ENCODE data around the gene ZNF407. TPM values are rescaled to one million over a fixed set of nuclear protein-coding genes. Genes with fewer than 3 reads are reported as not detected.
A peak's percentile ranks its signal among the peaks of the same experiment; 100 is the strongest.

The ZNF407 gene
- polyA plus RNA-seq, 1 experiment = 2.8 TPM

DNA sequence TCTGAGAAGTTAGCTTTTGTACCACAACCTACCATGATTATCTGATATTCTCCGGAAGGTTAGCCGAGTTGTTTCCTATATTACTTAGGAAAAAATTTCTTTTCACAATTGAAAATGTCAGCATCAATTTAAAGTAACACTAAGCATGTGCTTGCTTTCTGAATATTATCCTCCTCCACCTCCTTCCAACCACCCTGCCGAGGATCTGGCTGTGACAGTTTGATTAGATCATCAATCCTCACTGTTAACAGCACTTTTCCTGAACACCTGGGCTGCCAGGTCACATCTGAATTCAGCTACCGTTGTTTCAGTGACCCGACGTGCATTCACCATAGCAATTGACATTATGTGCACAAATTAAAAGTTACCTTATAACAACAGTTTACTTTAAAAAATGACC is 207.0 kb downstream of the ZNF407 start:
- ChIA-PET CTCF (no interaction called here), POLR2A (no interaction called here)
- no peak for DNase-seq (ENCODE audit: low read depth)
- H3K4me3 ChIP-seq (ENCODE audit: low read depth, low read length) = no peak overlapping the region
- H3K36me3 ChIP-seq (ENCODE audit: control insufficient read depth, insufficient read depth, low read length) = no peaks in the 10 kb centered on the region
- no peaks in the 10 kb centered on the region for H3K27me3 ChIP-seq (ENCODE audit: control insufficient read depth, insufficient read depth, low read length)
- no peak for TF ChIP-seq CTCF (IDR thresholded peaks at IDR 0.05; ENCODE audit: insufficient read depth, low read depth, low read length)

DNA sequence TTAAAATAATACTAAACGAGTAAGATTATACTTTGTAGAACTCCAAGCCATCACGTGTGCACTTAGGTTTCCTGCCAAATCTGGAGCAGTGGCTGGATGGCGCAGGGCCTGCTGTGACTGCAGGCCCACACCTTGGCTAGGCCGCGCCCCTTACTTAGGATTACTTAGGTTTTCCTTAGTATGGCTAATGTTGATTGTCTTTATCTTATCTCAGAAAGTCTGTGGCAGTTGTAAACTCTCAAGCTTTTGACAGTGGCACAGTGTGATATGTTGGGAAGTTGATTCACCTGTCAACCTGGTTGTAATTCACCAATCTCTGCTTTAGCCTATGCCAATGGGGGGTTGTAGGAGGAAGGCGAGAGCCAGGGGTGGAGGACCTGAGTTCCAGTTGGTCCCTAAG is 208.4 kb downstream of the ZNF407 start:
- ChIA-PET POLR2A (no interaction called here), CTCF (interaction anchor here (1.1 kb wide), 1 partner anchor 109 kb away, joined by 3 read pairs; no protein-coding TSS in a partner anchor)
- H3K36me3 ChIP-seq (ENCODE audit: control insufficient read depth, insufficient read depth, low read length) = no peaks in the 10 kb centered on the region
- TF ChIP-seq CTCF (IDR thresholded peaks at IDR 0.05; ENCODE audit: insufficient read depth, low read depth, low read length) = no peak
- no peak for DNase-seq (ENCODE audit: low read depth)
- no peak overlapping the region for H3K4me3 ChIP-seq (ENCODE audit: low read depth, low read length)
- no peaks in the 10 kb centered on the region for H3K27me3 ChIP-seq (ENCODE audit: control insufficient read depth, insufficient read depth, low read length)

DNA sequence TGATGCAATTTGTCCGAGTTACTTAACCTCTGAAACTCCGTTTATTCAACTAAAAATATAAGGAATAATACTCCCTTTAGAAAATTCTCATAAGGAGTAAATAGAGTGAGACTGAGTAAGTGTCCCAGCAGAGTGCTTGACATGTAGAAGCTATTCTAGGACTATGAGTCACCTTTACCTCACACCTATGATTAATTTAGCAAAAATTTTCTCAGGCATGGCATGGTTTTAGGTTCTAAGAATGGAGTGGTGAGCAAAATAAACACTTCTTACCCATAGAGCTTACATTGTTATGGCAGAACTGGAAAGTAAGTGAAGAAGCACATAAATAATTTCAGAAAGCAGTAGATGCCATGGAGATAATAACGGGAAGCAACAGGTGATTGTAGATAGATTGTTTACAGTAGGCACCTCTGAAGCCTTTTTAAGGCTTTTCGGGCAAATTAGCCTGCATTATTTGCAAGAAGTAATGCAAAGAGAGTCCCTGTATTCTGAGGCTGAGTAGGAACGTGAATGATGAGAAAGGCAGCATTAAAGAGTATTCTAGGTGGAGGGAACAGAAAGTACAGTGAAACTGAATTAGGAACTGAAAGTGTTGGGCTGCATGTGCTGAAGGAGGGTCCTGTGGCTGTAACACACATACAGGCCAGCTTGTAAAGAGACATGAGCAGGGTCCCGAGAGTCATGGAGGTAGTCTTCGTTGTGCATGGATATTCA is 209.2 kb downstream of the ZNF407 start:
- no peak for TF ChIP-seq CTCF (IDR thresholded peaks at IDR 0.05; ENCODE audit: insufficient read depth, low read depth, low read length)
- ChIA-PET CTCF (interaction anchor here (0.6 to 1.1 kb wide), 3 partner anchors 110 to 1088 kb away, joined by 3 read pairs; no protein-coding TSS in a partner anchor), POLR2A (no interaction called here)
- no peaks in the 10 kb centered on the region for H3K27me3 ChIP-seq (ENCODE audit: control insufficient read depth, insufficient read depth, low read length)
- H3K36me3 ChIP-seq (ENCODE audit: control insufficient read depth, insufficient read depth, low read length) = no peaks in the 10 kb centered on the region
- DNase-seq (ENCODE audit: low read depth) = peak; percentile 52
- no peak overlapping the region for H3K4me3 ChIP-seq (ENCODE audit: low read depth, low read length)

GRCh38 chr18:74817576-74817975 is 219.9 kb downstream of the ZNF407 start:
- Histone ChIP-seq H3K27me3 (ENCODE audit: control insufficient read depth, insufficient read depth, low read length) (no peaks in the 10 kb centered on the region), H3K4me3 (ENCODE audit: low read depth, low read length) (no peak overlapping the region), H3K36me3 (ENCODE audit: control insufficient read depth, insufficient read depth, low read length) (no peaks in the 10 kb centered on the region)
- TF ChIP-seq CTCF (IDR thresholded peaks at IDR 0.05; ENCODE audit: insufficient read depth, low read depth, low read length) = no peak
- no peak for DNase-seq (ENCODE audit: low read depth)
- ChIA-PET POLR2A (no interaction called here), CTCF (interaction anchor here (1.2 kb wide), 1 partner anchor 21 kb away, joined by 3 read pairs; no protein-coding TSS in a partner anchor)

- CTCF ChIA-PET = interaction anchor here (1.3 kb wide), 1 partner anchor 37 kb away, joined by 4 read pairs; no protein-coding TSS in a partner anchor
These were observed 221.0 kb downstream of the ZNF407 start for GRCh38 chr18:74818516-74819175.

More at GRCh38 chr18:74818516-74819175, 221.0 kb downstream of the ZNF407 start:
- Histone ChIP-seq H3K4me3 (ENCODE audit: low read depth, low read length) (no peak overlapping the region), H3K36me3 (ENCODE audit: control insufficient read depth, insufficient read depth, low read length) (no peaks in the 10 kb centered on the region), H3K27me3 (ENCODE audit: control insufficient read depth, insufficient read depth, low read length) (no peaks in the 10 kb centered on the region)
- POLR2A ChIA-PET = no interaction called here
- TF ChIP-seq CTCF (IDR thresholded peaks at IDR 0.05; ENCODE audit: insufficient read depth, low read depth, low read length) = no peak
- no peak for DNase-seq (ENCODE audit: low read depth)
